Measurements from ENCODE around the gene ZBTB39.
"Not testable (repeated sequence)": the region's sequence is repeated elsewhere in the genome, so short reads cannot be mapped to it uniquely, and the experiment has no call there.

ZBTB39 gene

DNA sequence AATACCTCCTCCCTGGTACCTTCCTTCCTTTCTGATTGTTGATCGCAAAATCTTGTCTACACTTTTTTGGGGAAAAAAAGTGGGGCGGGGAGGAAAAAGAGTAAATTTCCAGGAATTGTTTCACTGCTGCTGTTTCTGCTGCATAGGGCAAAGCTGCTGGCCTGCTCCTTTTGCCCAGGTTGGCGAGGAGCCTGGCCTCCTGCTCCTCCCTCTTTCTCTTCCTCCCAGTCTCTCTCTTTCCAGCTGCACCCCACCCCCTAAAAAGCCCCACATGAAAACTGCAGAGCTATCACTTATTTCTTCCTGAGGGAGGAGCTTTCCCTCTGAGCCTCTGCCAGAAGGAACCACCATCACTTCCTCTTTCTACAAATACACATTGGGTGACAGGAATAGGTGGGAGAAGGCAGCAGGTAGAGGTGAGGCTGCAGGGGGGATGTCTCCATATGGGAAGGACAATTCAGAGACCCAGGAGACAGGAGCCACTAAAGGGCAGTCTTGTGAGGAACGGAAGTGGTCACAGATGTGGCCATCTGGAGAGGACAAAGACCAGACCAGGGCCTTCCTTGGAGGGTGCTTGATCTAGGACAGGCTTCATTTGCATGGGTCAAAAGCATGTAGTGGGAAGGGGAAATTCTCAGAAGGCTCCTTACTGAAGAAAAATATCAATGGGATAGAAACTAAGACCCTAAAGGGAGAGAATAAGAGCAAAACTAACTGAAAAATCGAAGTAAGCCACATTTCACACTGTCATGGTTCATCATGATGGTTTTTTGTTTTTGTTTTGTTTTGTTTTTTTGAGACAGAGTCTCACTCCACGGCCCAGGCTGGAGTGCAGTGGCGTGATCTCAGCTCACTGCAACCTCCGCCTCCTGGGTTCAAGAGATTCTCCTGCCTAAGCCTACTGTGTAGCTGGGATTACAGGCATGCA, 14.8 kb downstream of the ZBTB39 start:
- Histone ChIP-seq H3K9me3 (ENCODE audit: low read length) (no peaks in the 10 kb centered on the region), H3K4me3 (ENCODE audit: low read length) (no peak overlapping the region), H2AFZ (ENCODE audit: low read depth, low read length) (no peak overlapping the region)

DNA sequence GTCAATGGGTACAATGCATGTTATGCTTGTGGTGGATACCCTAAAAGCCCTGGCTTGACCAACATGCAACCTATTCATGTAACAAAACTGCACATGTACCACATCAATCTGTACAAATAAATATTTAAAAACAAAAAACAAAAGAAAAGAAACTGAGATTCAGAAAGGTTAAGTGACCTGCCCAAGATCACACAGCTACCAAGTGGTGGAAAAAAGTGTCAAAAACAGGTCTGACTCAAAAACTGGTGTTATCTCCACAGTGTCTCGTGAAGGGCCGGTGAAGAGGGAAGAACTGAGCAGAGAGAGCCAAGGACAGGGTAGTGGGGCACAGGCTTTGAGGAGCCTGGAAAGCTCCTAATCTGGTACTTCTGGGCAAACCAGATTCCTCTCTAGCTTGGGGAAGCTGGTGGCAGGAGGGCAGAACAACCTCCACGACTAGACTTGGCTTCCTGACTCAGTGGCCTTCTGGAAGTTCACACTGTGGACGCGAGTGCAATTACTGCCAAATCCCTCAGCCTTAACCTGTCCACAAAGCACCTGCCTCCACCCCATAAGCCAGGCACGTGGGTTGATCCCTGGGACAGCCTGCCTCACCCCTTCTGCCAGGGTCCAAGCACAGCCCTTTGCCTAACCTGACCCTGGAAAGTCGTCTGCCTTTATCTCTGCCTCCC, 15.6 kb downstream of the ZBTB39 start:
- no peaks in the 10 kb centered on the region for H3K9me3 ChIP-seq (ENCODE audit: low read length)
- no peak overlapping the region for H3K4me3 ChIP-seq (ENCODE audit: low read length)
- no peaks in the 10 kb centered on the region for H3K4me1 ChIP-seq (ENCODE audit: insufficient read depth, low read length)
- no peak overlapping the region for H2AFZ ChIP-seq (ENCODE audit: low read depth, low read length)
- H3K36me3 ChIP-seq (ENCODE audit: insufficient read depth, low read length), result peaks cover 4% of the 10 kb centered on the region
- H3K27me3 ChIP-seq (ENCODE audit: insufficient read depth, low read length), result no peaks in the 10 kb centered on the region

More for the DNA sequence above, 14.8 kb downstream of the ZBTB39 start:
- no peaks in the 10 kb centered on the region for H3K4me1 ChIP-seq (ENCODE audit: insufficient read depth, low read length)
- peaks cover 7% of the 10 kb centered on the region for H3K36me3 ChIP-seq (ENCODE audit: insufficient read depth, low read length)
- no peaks in the 10 kb centered on the region for H3K27me3 ChIP-seq (ENCODE audit: insufficient read depth, low read length)

- Histone ChIP-seq H3K4me1 (ENCODE audit: insufficient read depth, low read length) (no peaks in the 10 kb centered on the region), H3K36me3 (ENCODE audit: insufficient read depth, low read length) (no peaks in the 10 kb centered on the region), H2AFZ (ENCODE audit: low read depth, low read length) (no peak overlapping the region), H3K27me3 (ENCODE audit: insufficient read depth, low read length) (no peaks in the 10 kb centered on the region), H3K4me3 (ENCODE audit: low read length) (no peak overlapping the region), H3K9me3 (ENCODE audit: low read length) (no peaks in the 10 kb centered on the region)
Observed at GRCh38 chr12:56989861-56990610, 16.3 kb downstream of the ZBTB39 start.

DNA sequence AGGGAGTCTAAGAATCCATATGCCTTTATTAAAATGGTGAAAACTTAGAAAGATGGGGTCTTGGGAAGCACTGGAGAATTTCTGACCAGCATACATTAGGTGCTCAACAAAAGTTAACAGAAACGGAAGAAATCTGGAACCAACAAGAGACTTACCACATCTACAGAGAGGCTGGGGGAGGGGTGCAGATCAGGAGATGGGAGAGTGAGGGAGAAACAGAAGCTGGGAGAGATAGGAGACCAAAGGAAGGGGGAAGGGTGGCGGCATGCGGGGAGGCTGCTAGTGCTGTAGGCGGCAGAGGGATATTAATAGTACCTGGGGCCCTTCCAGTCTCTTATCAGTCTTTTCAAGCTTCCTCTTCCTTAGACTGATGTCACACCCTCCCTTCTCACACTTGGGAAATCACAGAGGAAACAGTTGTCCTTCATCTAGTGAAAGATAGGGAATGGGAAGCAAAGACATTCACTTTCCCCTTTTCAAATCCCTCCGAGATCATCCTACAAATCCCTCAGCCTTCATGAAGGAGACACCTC, 18.1 kb downstream of the ZBTB39 start:
- H3K9me3 ChIP-seq (ENCODE audit: low read length), result no peaks in the 10 kb centered on the region
- no peaks in the 10 kb centered on the region for H3K4me1 ChIP-seq (ENCODE audit: insufficient read depth, low read length)
- no peaks in the 10 kb centered on the region for H3K27me3 ChIP-seq (ENCODE audit: insufficient read depth, low read length)
- H3K36me3 ChIP-seq (ENCODE audit: insufficient read depth, low read length), result no peaks in the 10 kb centered on the region
- no peak overlapping the region for H3K4me3 ChIP-seq (ENCODE audit: low read length)
- H2AFZ ChIP-seq (ENCODE audit: low read depth, low read length), result no peak overlapping the region

GRCh38 chr12:56987551-56988053, 18.7 kb downstream of the ZBTB39 start:
- Histone ChIP-seq H3K4me1 (ENCODE audit: insufficient read depth, low read length) (no peaks in the 10 kb centered on the region), H3K4me3 (ENCODE audit: low read length) (no peak overlapping the region), H3K9me3 (ENCODE audit: low read length) (no peaks in the 10 kb centered on the region), H3K27me3 (ENCODE audit: insufficient read depth, low read length) (no peaks in the 10 kb centered on the region), H3K36me3 (ENCODE audit: insufficient read depth, low read length) (no peaks in the 10 kb centered on the region), H2AFZ (ENCODE audit: low read depth, low read length) (no peak overlapping the region)

DNA sequence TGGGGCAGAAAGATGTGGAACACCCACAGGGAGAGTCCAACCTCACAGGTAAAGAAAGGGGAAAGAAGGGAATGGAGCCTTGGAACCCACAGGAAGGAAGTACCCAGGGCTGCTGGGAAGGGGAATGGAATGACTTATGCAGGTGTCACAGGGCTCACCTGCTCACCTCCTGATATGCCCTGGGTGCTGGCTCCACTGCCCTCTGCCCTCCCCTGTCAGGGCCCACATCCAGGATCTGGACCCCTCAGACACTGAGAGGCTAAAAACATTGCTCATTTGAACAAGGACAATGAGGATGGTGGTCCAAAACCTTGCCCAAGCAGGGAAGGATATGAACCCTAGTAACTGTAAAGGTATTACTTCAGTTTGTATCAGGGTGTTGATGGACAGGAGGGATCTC, 19.3 kb downstream of the ZBTB39 start:
- Histone ChIP-seq H3K4me1 (ENCODE audit: insufficient read depth, low read length) (no peaks in the 10 kb centered on the region), H3K9me3 (ENCODE audit: low read length) (no peaks in the 10 kb centered on the region), H3K4me3 (ENCODE audit: low read length) (no peak overlapping the region), H3K36me3 (ENCODE audit: insufficient read depth, low read length) (no peaks in the 10 kb centered on the region), H2AFZ (ENCODE audit: low read depth, low read length) (no peak overlapping the region), H3K27me3 (ENCODE audit: insufficient read depth, low read length) (no peaks in the 10 kb centered on the region)

DNA sequence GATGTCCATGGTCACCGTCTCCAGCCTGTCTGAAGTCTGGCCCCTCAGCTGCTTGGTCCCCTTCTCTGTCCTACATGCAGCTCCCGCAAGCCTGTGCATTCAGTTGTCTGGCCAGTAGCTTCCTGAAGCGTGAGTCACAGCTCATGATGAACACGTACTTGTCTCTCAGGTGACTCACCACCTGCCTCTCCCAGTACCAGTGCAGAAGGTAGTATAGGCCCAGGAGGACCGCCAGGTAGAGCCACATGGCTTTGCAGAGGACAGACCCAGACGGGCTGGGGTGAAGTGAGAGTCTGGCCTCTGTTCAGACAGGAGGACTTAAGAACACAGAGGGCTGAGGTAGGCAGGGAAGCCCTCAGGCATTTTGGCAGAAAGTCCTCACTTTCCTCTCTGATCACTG, 20.6 kb downstream of the ZBTB39 start:
- H3K27me3 ChIP-seq (ENCODE audit: insufficient read depth, low read length); H2AFZ ChIP-seq (ENCODE audit: low read depth, low read length); H3K9me3 ChIP-seq (ENCODE audit: low read length); H3K4me1 ChIP-seq (ENCODE audit: insufficient read depth, low read length); H3K4me3 ChIP-seq (ENCODE audit: low read length); H3K36me3 ChIP-seq (ENCODE audit: insufficient read depth, low read length): not testable (repeated sequence)

DNA sequence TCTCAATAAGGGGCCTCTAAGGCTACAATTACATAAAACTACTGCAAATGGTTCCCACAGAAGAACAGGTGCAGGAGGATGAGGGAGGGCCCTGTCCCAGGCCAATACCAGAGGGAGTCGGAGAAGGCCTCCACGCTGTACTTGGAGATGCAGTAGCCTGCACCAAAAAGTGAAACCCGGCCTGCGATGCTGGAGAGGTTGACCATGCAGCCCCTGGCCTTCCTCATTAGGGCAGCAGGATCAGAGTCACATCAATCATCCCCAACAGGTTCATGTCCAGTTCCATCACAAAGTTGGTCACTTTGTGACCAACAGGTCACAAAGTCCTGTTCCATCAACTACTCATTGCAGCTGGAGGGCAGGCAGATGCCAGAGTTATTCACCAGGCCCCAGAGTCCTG, 23.0 kb downstream of the ZBTB39 start:
- Histone ChIP-seq H3K9me3 (ENCODE audit: low read length) (no peaks in the 10 kb centered on the region), H3K4me1 (ENCODE audit: insufficient read depth, low read length) (no peaks in the 10 kb centered on the region), H3K36me3 (ENCODE audit: insufficient read depth, low read length) (no peaks in the 10 kb centered on the region), H3K4me3 (ENCODE audit: low read length) (no peak overlapping the region), H2AFZ (ENCODE audit: low read depth, low read length) (no peak overlapping the region), H3K27me3 (ENCODE audit: insufficient read depth, low read length) (no peaks in the 10 kb centered on the region)

- H3K27me3 ChIP-seq (ENCODE audit: insufficient read depth, low read length); H3K36me3 ChIP-seq (ENCODE audit: insufficient read depth, low read length); H2AFZ ChIP-seq (ENCODE audit: low read depth, low read length); H3K4me1 ChIP-seq (ENCODE audit: insufficient read depth, low read length); H3K9me3 ChIP-seq (ENCODE audit: low read length); H3K4me3 ChIP-seq (ENCODE audit: low read length): not testable (repeated sequence)
Observed at GRCh38 chr12:56982578-56983236, 23.6 kb downstream of the ZBTB39 start.

- Histone ChIP-seq H3K36me3 (ENCODE audit: insufficient read depth, low read length) (no peaks in the 10 kb centered on the region), H3K9me3 (ENCODE audit: low read length) (no peaks in the 10 kb centered on the region)
Observed at GRCh38 chr12:56980941-56981530, 25.3 kb downstream of the ZBTB39 start.

GRCh38 chr12:56980268-56980667, 26.1 kb downstream of the ZBTB39 start:
- no peaks in the 10 kb centered on the region for H3K27me3 ChIP-seq (ENCODE audit: insufficient read depth, low read length)
- no peaks in the 10 kb centered on the region for H3K4me1 ChIP-seq (ENCODE audit: insufficient read depth, low read length)
- no peak overlapping the region for H2AFZ ChIP-seq (ENCODE audit: low read depth, low read length)
- H3K36me3 ChIP-seq (ENCODE audit: insufficient read depth, low read length), result no peaks in the 10 kb centered on the region
- H3K9me3 ChIP-seq (ENCODE audit: low read length), result no peaks in the 10 kb centered on the region
- H3K4me3 ChIP-seq (ENCODE audit: low read length), result no peak overlapping the region

More at GRCh38 chr12:56980941-56981530, 25.3 kb downstream of the ZBTB39 start:
- H3K4me3 ChIP-seq (ENCODE audit: low read length), result no peak overlapping the region
- H3K4me1 ChIP-seq (ENCODE audit: insufficient read depth, low read length), result no peaks in the 10 kb centered on the region
- no peak overlapping the region for H2AFZ ChIP-seq (ENCODE audit: low read depth, low read length)
- no peaks in the 10 kb centered on the region for H3K27me3 ChIP-seq (ENCODE audit: insufficient read depth, low read length)

DNA sequence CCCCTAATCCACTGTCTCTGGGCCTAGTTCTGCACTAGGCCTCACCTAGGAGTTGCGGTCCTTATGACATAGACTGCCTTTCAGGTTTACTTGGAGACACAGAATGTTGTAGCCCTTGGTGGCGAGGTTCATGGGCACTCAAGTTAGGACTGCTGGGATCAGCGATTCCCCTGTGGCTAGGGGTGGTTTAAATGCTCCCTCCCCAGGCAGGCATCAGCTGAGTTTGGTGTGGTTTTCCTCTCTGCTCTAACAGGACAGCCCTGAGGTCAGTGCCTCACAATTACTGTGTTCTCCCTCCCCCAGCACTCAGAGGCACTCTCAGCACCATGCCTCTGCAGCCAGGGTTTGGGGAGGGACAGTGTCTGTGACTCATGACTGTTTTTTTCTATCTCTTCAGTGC, 26.7 kb downstream of the ZBTB39 start:
- H3K9me3 ChIP-seq (ENCODE audit: low read length), result no peaks in the 10 kb centered on the region
- H3K36me3 ChIP-seq (ENCODE audit: insufficient read depth, low read length), result no peaks in the 10 kb centered on the region
- H2AFZ ChIP-seq (ENCODE audit: low read depth, low read length), result no peak overlapping the region

More for the DNA sequence above, 26.7 kb downstream of the ZBTB39 start:
- no peak overlapping the region for H3K4me3 ChIP-seq (ENCODE audit: low read length)
- H3K27me3 ChIP-seq (ENCODE audit: insufficient read depth, low read length), result no peaks in the 10 kb centered on the region
- H3K4me1 ChIP-seq (ENCODE audit: insufficient read depth, low read length), result no peaks in the 10 kb centered on the region
